HepG2 (cell line): ENCODE data around the gene CCDC116. TPM values are rescaled to one million over a fixed set of nuclear protein-coding genes. Genes with fewer than 3 reads are reported as not detected.
A peak's percentile ranks its signal among the peaks of the same experiment; 100 is the strongest.

ENCODE experiments used
- DNMT3B ChIP-seq: conservative IDR thresholded peaks from 2 replicates; pipeline ENCODE4 v1.6.1; 2016; ENCODE audit warnings: missing biosample characterization, control low read depth
- FOXC1 ChIP-seq: sonication (generic); formaldehyde crosslinking; IDR thresholded peaks from 2 replicates; pipeline ENCODE4 v1.8.0; 2022; ENCODE audit warnings: mild to moderate bottlenecking, missing genetic modification reagents, borderline replicate concordance
- HNRNPLL ChIP-seq: fragments of 200-400 bp; formaldehyde crosslinking; IDR thresholded peaks from 2 replicates; pipeline ENCODE4 v1.6.1; 2017; ENCODE audit warnings: mild to moderate bottlenecking, low read depth, low read length; ENCODE audit not compliant: poor library complexity, severe bottlenecking
- NFATC3 ChIP-seq: sonication (generic); formaldehyde crosslinking; IDR thresholded peaks from 2 replicates; pipeline ENCODE4 v1.5.1; 2020; ENCODE audit warnings: mild to moderate bottlenecking, missing genetic modification reagents
- PLRG1 ChIP-seq: fragments of 450-650 bp; conservative IDR thresholded peaks from 2 replicates; pipeline ENCODE4 v1.6.1; 2016
- SMAD3 ChIP-seq: sonication (generic); formaldehyde crosslinking; IDR thresholded peaks from 2 replicates; pipeline ENCODE4 v1.4.0; 2020; ENCODE audit warnings: missing genetic modification reagents
- SP4 ChIP-seq: sonication (generic); formaldehyde crosslinking; IDR thresholded peaks from 2 replicates; pipeline ENCODE4 v1.8.1; 2023; ENCODE audit warnings: mild to moderate bottlenecking, missing genetic modification reagents
- SSRP1 ChIP-seq: IDR thresholded peaks from 2 replicates; pipeline ENCODE4 v1.6.1; 2016; ENCODE audit warnings: control low read depth
- ZKSCAN8 ChIP-seq: IDR thresholded peaks from 2 replicates; pipeline ENCODE4 v1.6.1; 2016; ENCODE audit warnings: borderline replicate concordance, missing genetic modification reagents, missing compliant biosample characterization
- ZNF101 ChIP-seq: sonication (generic); formaldehyde crosslinking; IDR thresholded peaks from 2 replicates; pipeline ENCODE4 v1.4.0; 2020; ENCODE audit warnings: mild to moderate bottlenecking, low read depth, missing genetic modification reagents, borderline replicate concordance
- ZNF234 ChIP-seq: sonication (generic); formaldehyde crosslinking; conservative IDR thresholded peaks from 2 replicates; pipeline ENCODE4 v1.5.1; 2020; ENCODE audit warnings: mild to moderate bottlenecking, missing genetic modification reagents
- ZNF329 ChIP-seq: sonication (generic); formaldehyde crosslinking; IDR thresholded peaks from 2 replicates; pipeline ENCODE4 v1.9.0; 2021; ENCODE audit warnings: low read depth, mild to moderate bottlenecking, missing genetic modification reagents
- ZNF350 ChIP-seq: sonication (generic); formaldehyde crosslinking; IDR thresholded peaks from 2 replicates; pipeline ENCODE4 v1.4.0; 2020; ENCODE audit warnings: mild to moderate bottlenecking, low read depth, missing genetic modification reagents, borderline replicate concordance
- ZNF367 ChIP-seq: sonication (generic); formaldehyde crosslinking; IDR thresholded peaks from 2 replicates; pipeline ENCODE4 v1.4.0; 2020; ENCODE audit warnings: missing genetic modification reagents, borderline replicate concordance
- ZNF468 ChIP-seq: sonication (generic); formaldehyde crosslinking; IDR thresholded peaks from 2 replicates; pipeline ENCODE4 v1.8.0; 2022; ENCODE audit warnings: mild to moderate bottlenecking, moderate library complexity, missing genetic modification reagents
- ZNF747 ChIP-seq: sonication (generic); formaldehyde crosslinking; IDR thresholded peaks from 2 replicates; pipeline ENCODE4 v1.8.1; 2023; ENCODE audit warnings: missing genetic modification reagents, mild to moderate bottlenecking, borderline replicate concordance
- ZNF781 ChIP-seq: sonication (generic); formaldehyde crosslinking; IDR thresholded peaks from 2 replicates; pipeline ENCODE4 v1.5.1; 2020; ENCODE audit warnings: borderline replicate concordance, mild to moderate bottlenecking, missing genetic modification reagents; ENCODE audit errors: not compliant biosample characterization
- ZNF782 ChIP-seq: sonication (generic); formaldehyde crosslinking; IDR thresholded peaks from 2 replicates; pipeline ENCODE4 v1.4.0; 2020; ENCODE audit warnings: missing genetic modification reagents, mild to moderate bottlenecking, borderline replicate concordance
- ZNF790 ChIP-seq: sonication (generic); formaldehyde crosslinking; IDR thresholded peaks from 2 replicates; pipeline ENCODE4 v1.8.0; 2022; ENCODE audit warnings: missing genetic modification reagents, mild to moderate bottlenecking, borderline replicate concordance
- ZSCAN21 ChIP-seq: sonication (generic); formaldehyde crosslinking; IDR thresholded peaks from 2 replicates; pipeline ENCODE4 v1.8.0; 2022; ENCODE audit warnings: mild to moderate bottlenecking, missing genetic modification reagents, moderate library complexity, borderline replicate concordance
- polyA plus RNA-seq, 8 experiments: library from polyadenylated mRNA; depleted of rRNA in 3 of 8; stranded (reverse) in 7 of 8; unstranded in 1 of 8; fragments of >200 nt; fragmentation: Illumina TruSeq in 4 of 8; extraction: Trizol in 4 of 8; gene quantifications; 2 replicates each; pipeline versions ENCODE4 v1.2.1 to v1.2.3, GENCODE V29; 2011 to 2016; ENCODE audit warnings: low read depth in 4 of 8, missing spikeins in 1 of 8, mixed read lengths in 1 of 8; ENCODE audit not compliant: insufficient read depth in 1 of 8
- total RNA-seq, 5 experiments: library from RNA; depleted of rRNA; stranded (reverse); fragments of >200 nt; fragmentation: Illumina TruSeq; extraction: Trizol; gene quantifications; 2 replicates each; pipeline ENCODE4 v1.2.3, GENCODE V29; 2016; ENCODE audit warnings: low read depth in 1 of 5
- TF ChIP-seq, protein P1 (sequence below): sonication (generic); formaldehyde crosslinking; IDR thresholded peaks from 2 replicates; pipeline ENCODE4 v1.9.0; 2021; ENCODE audit warnings: missing genetic modification reagents, borderline replicate concordance
- TF ChIP-seq, protein P2 (sequence below): sonication (generic); formaldehyde crosslinking; IDR thresholded peaks from 2 replicates; pipeline ENCODE4 v1.8.0; 2022; ENCODE audit warnings: missing genetic modification reagents, low read depth, mild to moderate bottlenecking, borderline replicate concordance
- TF ChIP-seq, protein P3 (sequence below), 2 experiments: sonication (generic) in 1 of 2; formaldehyde crosslinking in 1 of 2; IDR thresholded peaks; 2 replicates each; pipeline versions ENCODE4 v1.5.1 to v1.6.1; 2011 to 2020; ENCODE audit warnings: borderline replicate concordance in 1 of 2, low read depth in 1 of 2, low read length in 1 of 2, mild to moderate bottlenecking in 1 of 2, missing genetic modification reagents in 1 of 2, moderate library complexity in 1 of 2
- TF ChIP-seq, protein P4 (sequence below): sonication (generic); formaldehyde crosslinking; IDR thresholded peaks from 2 replicates; pipeline ENCODE4 v1.8.1; 2023; ENCODE audit warnings: missing genetic modification reagents, mild to moderate bottlenecking, borderline replicate concordance

Gene CCDC116
- total and polyA plus RNA-seq, 2 of the 13 experiments (the other 11 are each of a cell fraction or from before 2014, with no cell fraction given), result 0.15 to 0.33 TPM

DNA sequence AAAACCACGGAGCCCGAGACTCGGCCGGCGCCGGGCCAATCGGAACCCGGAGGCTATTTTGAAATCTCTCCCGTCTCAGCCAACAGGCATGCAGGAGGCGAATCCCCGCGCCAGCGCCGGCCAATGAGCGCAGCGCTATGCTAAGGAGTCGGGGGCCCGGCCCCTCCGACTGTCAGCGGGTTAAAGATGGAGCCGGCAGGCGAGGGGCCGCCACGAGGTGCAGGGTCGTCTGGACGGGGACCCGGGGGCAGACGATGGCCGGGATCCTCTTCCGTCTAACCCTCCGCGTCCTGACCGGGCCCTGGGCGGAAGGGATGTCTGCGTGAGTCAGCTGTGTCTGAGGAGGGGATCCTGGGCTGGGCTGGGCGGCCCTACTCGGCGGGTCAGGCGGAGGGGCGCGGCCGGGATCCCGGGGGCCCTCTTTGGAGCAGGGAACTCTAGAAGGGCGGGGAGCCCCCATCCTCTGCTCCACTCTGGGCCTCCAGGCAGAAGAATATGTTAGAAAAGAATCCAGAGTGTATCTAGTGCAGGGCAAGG is 19.5 kb downstream of the CCDC116 start (continued):
- no peak; the same call in 1 of the 2 replicates for TF ChIP-seq ZNF350 (CRISPR knock-in tag)
- TF ChIP-seq ZNF747 (CRISPR knock-in tag), result peak; percentile 69; the same call in 1 of the 2 replicates
- TF ChIP-seq ZNF790, result no peak
- TF ChIP-seq, protein P1, sequence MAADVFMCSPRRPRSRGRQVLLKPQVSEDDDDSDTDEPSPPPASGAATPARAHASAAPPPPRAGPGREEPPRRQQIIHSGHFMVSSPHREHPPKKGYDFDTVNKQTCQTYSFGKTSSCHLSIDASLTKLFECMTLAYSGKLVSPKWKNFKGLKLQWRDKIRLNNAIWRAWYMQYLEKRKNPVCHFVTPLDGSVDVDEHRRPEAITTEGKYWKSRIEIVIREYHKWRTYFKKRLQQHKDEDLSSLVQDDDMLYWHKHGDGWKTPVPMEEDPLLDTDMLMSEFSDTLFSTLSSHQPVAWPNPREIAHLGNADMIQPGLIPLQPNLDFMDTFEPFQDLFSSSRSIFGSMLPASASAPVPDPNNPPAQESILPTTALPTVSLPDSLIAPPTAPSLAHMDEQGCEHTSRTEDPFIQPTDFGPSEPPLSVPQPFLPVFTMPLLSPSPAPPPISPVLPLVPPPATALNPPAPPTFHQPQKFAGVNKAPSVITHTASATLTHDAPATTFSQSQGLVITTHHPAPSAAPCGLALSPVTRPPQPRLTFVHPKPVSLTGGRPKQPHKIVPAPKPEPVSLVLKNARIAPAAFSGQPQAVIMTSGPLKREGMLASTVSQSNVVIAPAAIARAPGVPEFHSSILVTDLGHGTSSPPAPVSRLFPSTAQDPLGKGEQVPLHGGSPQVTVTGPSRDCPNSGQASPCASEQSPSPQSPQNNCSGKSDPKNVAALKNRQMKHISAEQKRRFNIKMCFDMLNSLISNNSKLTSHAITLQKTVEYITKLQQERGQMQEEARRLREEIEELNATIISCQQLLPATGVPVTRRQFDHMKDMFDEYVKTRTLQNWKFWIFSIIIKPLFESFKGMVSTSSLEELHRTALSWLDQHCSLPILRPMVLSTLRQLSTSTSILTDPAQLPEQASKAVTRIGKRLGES, result no peak
- TF ChIP-seq ZNF367 (CRISPR knock-in tag), result no peak
- TF ChIP-seq ZNF101 (CRISPR knock-in tag), result no peak
- TF ChIP-seq NFATC3 (CRISPR knock-in tag), result no peak
- TF ChIP-seq HNRNPLL, result peak; percentile 48
- no peak for TF ChIP-seq SMAD3 (CRISPR knock-in tag)
- no peak for TF ChIP-seq ZNF234 (CRISPR knock-in tag)
- TF ChIP-seq SSRP1 (CRISPR knock-in tag), result no peak
- TF ChIP-seq ZNF782 (CRISPR knock-in tag), result no peak
- TF ChIP-seq, protein P2, sequence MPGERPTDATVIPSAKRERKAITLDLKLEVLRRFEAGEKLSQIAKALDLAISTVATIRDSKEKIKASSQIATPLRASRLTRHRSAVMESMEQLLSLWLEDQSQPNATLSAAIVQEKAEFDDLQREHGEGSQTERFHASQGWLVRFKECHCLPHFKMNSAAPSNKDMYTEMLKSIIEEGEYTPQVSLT (CRISPR knock-in tag), result no peak
- TF ChIP-seq, protein P3, sequence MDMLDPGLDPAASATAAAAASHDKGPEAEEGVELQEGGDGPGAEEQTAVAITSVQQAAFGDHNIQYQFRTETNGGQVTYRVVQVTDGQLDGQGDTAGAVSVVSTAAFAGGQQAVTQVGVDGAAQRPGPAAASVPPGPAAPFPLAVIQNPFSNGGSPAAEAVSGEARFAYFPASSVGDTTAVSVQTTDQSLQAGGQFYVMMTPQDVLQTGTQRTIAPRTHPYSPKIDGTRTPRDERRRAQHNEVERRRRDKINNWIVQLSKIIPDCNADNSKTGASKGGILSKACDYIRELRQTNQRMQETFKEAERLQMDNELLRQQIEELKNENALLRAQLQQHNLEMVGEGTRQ (IDR thresholded peaks at IDR 0.05; ENCODE audit: low read depth, low read length), result no peak
- TF ChIP-seq, protein P3 (CRISPR knock-in tag; IDR thresholded peaks at IDR 0.05; ENCODE audit: borderline replicate concordance), result no peak
- TF ChIP-seq FOXC1 (CRISPR knock-in tag), result 0 out of 2 replicates have a peak, but pooled peaks have one; percentile 9
- TF ChIP-seq ZNF329 (CRISPR knock-in tag), result 0 out of 2 replicates have a peak, but pooled peaks have one; percentile 61
- TF ChIP-seq ZNF781 (CRISPR knock-in tag), result peak; percentile 16
- TF ChIP-seq, protein P4, sequence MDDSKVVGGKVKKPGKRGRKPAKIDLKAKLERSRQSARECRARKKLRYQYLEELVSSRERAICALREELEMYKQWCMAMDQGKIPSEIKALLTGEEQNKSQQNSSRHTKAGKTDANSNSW (CRISPR knock-in tag), result no peak
- TF ChIP-seq ZKSCAN8, result no peak
- no peak for TF ChIP-seq ZNF468 (CRISPR knock-in tag)
- TF ChIP-seq SP4 (CRISPR knock-in tag), result peak; percentile 24; the same call in 1 of the 2 replicates
- TF ChIP-seq DNMT3B (CRISPR knock-in tag), result no peak
- no peak; the same call in 1 of the 2 replicates for TF ChIP-seq ZSCAN21 (CRISPR knock-in tag)
- no peak for TF ChIP-seq PLRG1
